Testis (tissue), 2 donors: ENCODE data around the gene TNKS1BP1.

ENCODE experiments used
- POLR2A ChIP-seq: fragments of 450-650 bp; IDR thresholded peaks from one replicate; pipeline ENCODE4 v1.6.1; 2017; ENCODE audit warnings: antibody characterized with exemption, mild to moderate bottlenecking, moderate library complexity
- TF ChIP-seq, protein P1 (sequence below), 3 experiments: fragments of 450-650 bp in 2 of 3; fragments of 200-600 bp in 1 of 3; sonication (generic) in 1 of 3; IDR thresholded peaks; one replicate each; pipeline ENCODE4 v1.5.1; 2016 to 2019; ENCODE audit warnings: antibody characterized with exemption in 3 of 3, mild to moderate bottlenecking in 2 of 3, moderate library complexity in 1 of 3

DNA sequence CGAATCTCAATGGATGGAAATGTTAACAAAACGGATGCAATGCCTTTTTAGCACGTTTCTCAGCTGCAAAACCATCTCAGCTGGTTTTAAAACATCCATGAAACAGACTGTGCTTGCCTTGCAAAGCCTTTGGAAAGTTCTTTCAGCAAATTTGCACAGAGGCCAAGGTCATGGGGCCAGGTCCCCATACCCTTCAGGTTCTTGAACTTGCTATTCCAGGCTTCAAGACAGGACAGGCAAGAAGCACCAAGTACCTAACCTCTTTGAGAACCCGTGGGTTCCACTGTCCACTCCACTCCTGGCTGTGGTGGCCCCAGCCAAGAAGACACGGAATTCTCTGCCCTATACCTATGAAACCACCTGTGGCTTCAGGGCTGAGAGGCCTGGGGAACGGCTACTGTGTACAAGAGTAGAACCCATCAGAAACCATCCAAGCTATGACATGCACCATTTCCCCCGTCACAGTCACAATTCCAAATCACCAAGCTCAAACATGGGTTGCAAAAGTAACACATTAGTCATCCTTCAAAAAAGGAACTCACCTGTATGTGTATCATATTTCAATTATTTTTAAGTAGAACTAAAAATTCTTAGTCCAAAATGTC, 17.0 kb downstream of the TNKS1BP1 start:
- TF ChIP-seq, protein P1, sequence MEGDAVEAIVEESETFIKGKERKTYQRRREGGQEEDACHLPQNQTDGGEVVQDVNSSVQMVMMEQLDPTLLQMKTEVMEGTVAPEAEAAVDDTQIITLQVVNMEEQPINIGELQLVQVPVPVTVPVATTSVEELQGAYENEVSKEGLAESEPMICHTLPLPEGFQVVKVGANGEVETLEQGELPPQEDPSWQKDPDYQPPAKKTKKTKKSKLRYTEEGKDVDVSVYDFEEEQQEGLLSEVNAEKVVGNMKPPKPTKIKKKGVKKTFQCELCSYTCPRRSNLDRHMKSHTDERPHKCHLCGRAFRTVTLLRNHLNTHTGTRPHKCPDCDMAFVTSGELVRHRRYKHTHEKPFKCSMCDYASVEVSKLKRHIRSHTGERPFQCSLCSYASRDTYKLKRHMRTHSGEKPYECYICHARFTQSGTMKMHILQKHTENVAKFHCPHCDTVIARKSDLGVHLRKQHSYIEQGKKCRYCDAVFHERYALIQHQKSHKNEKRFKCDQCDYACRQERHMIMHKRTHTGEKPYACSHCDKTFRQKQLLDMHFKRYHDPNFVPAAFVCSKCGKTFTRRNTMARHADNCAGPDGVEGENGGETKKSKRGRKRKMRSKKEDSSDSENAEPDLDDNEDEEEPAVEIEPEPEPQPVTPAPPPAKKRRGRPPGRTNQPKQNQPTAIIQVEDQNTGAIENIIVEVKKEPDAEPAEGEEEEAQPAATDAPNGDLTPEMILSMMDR (IDR thresholded peaks at IDR 0.05), result no peak
- no peak for TF ChIP-seq POLR2A
